SU-DHL-6 (cell line): Measurements from ENCODE around the gene MTG1.

ENCODE experiments used
- H2AFZ ChIP-seq: fragments of 200-600 bp; sonication (generic); 2 replicates; pipeline ENCODE4 v1.6.1; 2014; ENCODE audit warnings: low read depth, mild to moderate bottlenecking, moderate library complexity, mixed read lengths, antibody characterized with exemption, low read length; ENCODE audit not compliant: severe bottlenecking
- H3F3A ChIP-seq: fragments of 200-600 bp; shearing (Covaris generic); 2 replicates; pipeline ENCODE4 v1.6.0; 2016; ENCODE audit warnings: antibody characterized with exemption, mild to moderate bottlenecking; ENCODE audit not compliant: insufficient read depth
- H3K27ac ChIP-seq: fragments of 200-600 bp; sonication (generic); 2 replicates; pipeline ENCODE4 v1.5.1; 2016; ENCODE audit warnings: low read depth, mild to moderate bottlenecking, low read length, moderate library complexity, mixed read lengths
- H3K27me3 ChIP-seq: fragments of 200-600 bp; sonication (generic), shearing (Covaris generic); 2 replicates; pipeline ENCODE4 v1.6.0; 2014; ENCODE audit warnings: mild to moderate bottlenecking, low read length
- H3K36me3 ChIP-seq: fragments of 200-600 bp; sonication (generic); 2 replicates; pipeline ENCODE4 v1.6.1; 2014; ENCODE audit warnings: mild to moderate bottlenecking, low read length, mixed read lengths
- H3K4me2 ChIP-seq: fragments of 300-600, 200-600 bp; shearing (Covaris generic), sonication (generic); 2 replicates; pipeline ENCODE4 v1.6.0; 2014; ENCODE audit warnings: low read length, low read depth, mild to moderate bottlenecking; ENCODE audit not compliant: poor library complexity, severe bottlenecking
- H3K4me3 ChIP-seq: fragments of 200-600 bp; sonication (generic); 2 replicates; pipeline ENCODE4 v1.5.1; 2014; ENCODE audit warnings: antibody characterized with exemption, low read length, mild to moderate bottlenecking, mixed read lengths; ENCODE audit not compliant: insufficient read depth, poor library complexity, severe bottlenecking
- H3K79me2 ChIP-seq: fragments of 200-600 bp; sonication (generic); 2 replicates; pipeline ENCODE4 v1.6.1; 2014; ENCODE audit warnings: mild to moderate bottlenecking, low read length, moderate library complexity; ENCODE audit not compliant: insufficient read depth
- H3K9ac ChIP-seq: fragments of 200-600 bp; sonication (generic); 2 replicates; pipeline ENCODE4 v1.7.0; 2014; ENCODE audit warnings: mild to moderate bottlenecking, low read length
- H3K9me2 ChIP-seq: fragments of 200-600 bp; sonication (generic); replicated peaks from 2 replicates; pipeline ENCODE4 v1.6.1; 2014; ENCODE audit warnings: low read length; ENCODE audit not compliant: insufficient read depth
- H3K9me3 ChIP-seq: fragments of 200-600 bp; sonication (generic); 2 replicates; pipeline ENCODE4 v1.6.1; 2014; ENCODE audit warnings: low read length, mixed read lengths; ENCODE audit not compliant: insufficient read depth
- H4K20me1 ChIP-seq: fragments of 200-600 bp; sonication (generic); 2 replicates; pipeline ENCODE4 v1.6.1; 2014; ENCODE audit warnings: low read depth, mild to moderate bottlenecking, antibody characterized with exemption, low read length, moderate library complexity, mixed read lengths
- EZH2phosphoT487 ChIP-seq: fragments of 200-600 bp; sonication (generic), shearing (Covaris generic); conservative IDR thresholded peaks from 2 replicates; pipeline ENCODE4 v1.6.1; 2018; ENCODE audit warnings: mild to moderate bottlenecking, antibody characterized with exemption, low read length, moderate library complexity, mixed read lengths
- TF ChIP-seq, protein P1 (sequence below): fragments of 200-600 bp; sonication (generic); IDR thresholded peaks from one replicate; pipeline ENCODE4 v1.5.1; 2017; ENCODE audit warnings: antibody characterized with exemption, mild to moderate bottlenecking, low read length, moderate library complexity; ENCODE audit not compliant: insufficient read depth, poor library complexity, severe bottlenecking

The MTG1 gene

DNA sequence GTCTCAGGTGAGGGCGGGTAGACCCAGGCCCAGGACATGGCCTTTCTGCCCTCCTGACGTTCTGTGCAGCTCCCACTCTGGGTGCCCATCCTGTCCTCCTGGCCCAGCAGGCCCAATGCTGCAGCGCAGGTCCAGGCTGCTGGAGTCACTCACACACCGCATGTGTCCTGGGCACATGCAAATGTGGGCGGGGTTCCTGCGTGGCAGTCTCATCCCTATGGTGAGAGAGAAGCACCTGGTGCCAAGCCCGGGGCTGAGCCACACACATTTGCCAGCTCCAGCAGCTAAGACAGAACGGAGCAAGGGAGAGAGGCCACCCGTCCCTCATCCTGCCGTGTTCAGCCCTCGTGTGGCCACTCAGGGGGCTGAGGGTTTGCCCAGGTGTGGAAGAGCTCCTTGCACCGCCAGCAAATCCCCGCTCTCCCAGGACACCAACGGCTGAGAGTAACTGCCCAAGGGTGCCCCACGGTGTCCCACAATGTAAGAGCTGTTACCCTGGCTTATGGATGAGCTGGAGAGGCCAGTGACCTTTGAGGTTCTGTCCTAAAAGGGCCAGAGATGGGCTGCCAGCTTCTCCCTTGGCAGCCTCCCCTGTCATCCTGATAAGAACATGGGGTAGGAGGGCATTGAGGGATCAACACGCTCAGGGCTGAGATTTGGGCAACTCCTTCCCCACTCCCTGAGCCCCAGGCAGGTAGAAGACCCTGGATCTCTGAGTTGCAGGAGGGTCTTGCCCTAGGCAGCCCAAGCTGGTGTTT, 40.6 kb upstream of the MTG1 start:
- Histone ChIP-seq H3K27ac (no peak overlapping the region), H3K9me3 (no peaks in the 10 kb centered on the region), H4K20me1 (no peaks in the 10 kb centered on the region), H3K79me2 (no peaks in the 10 kb centered on the region), H3K9ac (no peak overlapping the region), H3K4me2 (no peak overlapping the region), H3K36me3 (no peaks in the 10 kb centered on the region), H3F3A (no peaks in the 10 kb centered on the region), H3K27me3 (no peaks in the 10 kb centered on the region), H2AFZ (no peak overlapping the region), H3K4me3 (no peak overlapping the region), H3K9me2 (no peaks in the 10 kb centered on the region)
- no peak for TF ChIP-seq EZH2phosphoT487

DNA sequence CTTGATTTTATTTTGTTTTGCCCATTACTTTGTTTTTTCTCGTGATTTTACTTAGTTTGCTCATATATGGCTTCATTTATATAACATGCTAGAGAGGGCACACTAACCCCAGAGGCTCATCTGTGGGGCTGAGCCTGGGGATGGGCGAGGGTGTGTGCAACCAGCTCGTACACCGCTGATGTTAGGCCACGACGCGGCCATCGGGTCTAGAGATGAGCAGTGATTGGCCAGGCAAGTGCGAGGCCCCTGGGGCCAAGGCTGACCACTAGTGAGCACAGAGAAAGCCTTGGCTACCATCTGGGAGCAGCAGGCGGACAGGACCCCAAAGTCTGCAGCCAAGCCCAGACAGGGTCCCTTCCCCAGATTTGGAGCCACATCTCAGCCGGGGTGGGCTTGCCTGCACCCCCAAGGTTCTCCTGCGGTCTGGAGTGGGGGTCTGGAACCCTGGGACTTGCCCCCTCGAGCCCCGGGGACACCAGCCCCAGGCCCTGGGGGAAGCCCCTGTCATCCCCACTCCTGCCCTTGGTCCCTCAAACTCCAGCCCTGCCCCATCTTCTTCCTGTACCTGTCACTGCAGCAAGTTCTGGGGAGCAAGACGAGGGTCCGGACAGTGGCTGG, 39.9 kb upstream of the MTG1 start:
- Histone ChIP-seq H3K27ac (no peak overlapping the region), H3K9me2 (no peaks in the 10 kb centered on the region), H3K4me2 (no peak overlapping the region), H3F3A (no peaks in the 10 kb centered on the region), H3K9me3 (no peaks in the 10 kb centered on the region), H3K36me3 (no peaks in the 10 kb centered on the region), H3K79me2 (no peaks in the 10 kb centered on the region), H4K20me1 (no peaks in the 10 kb centered on the region), H3K9ac (no peak overlapping the region), H3K4me3 (no peak overlapping the region), H2AFZ (no peak overlapping the region), H3K27me3 (no peaks in the 10 kb centered on the region)
- no peak for TF ChIP-seq EZH2phosphoT487
- TF ChIP-seq, protein P1, sequence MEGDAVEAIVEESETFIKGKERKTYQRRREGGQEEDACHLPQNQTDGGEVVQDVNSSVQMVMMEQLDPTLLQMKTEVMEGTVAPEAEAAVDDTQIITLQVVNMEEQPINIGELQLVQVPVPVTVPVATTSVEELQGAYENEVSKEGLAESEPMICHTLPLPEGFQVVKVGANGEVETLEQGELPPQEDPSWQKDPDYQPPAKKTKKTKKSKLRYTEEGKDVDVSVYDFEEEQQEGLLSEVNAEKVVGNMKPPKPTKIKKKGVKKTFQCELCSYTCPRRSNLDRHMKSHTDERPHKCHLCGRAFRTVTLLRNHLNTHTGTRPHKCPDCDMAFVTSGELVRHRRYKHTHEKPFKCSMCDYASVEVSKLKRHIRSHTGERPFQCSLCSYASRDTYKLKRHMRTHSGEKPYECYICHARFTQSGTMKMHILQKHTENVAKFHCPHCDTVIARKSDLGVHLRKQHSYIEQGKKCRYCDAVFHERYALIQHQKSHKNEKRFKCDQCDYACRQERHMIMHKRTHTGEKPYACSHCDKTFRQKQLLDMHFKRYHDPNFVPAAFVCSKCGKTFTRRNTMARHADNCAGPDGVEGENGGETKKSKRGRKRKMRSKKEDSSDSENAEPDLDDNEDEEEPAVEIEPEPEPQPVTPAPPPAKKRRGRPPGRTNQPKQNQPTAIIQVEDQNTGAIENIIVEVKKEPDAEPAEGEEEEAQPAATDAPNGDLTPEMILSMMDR, result no peak

DNA sequence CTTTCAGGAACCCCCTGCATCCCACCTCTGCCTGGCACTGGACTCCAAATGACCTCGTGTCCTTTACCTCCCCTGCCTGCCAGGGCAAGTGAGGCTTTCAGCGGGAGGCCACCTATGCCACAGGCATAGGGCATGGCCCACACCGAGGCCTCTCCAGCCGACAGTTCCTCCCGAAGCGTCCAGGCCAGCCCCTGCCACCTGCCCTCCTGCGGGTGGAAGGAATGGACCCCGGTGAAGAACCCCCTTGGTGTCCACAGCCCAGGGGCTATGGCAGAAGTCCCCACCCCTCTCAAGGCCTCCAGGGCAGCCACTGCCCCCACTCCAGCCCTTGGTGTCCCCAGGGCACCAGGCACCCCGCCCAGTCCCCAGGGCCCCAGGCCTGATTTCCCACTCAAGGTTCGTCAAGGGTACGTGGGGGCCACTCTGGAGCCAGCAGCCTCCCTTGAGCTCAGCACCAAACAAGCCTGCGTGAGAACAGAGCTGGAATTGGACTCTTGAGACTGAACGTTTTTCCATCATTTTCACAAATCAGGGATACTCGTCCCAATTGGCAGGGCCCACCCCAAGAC, 39.2 kb upstream of the MTG1 start:
- no peaks in the 10 kb centered on the region for H4K20me1 ChIP-seq
- no peak overlapping the region for H3K4me3 ChIP-seq
- TF ChIP-seq, protein P1, result no peak
- no peak for TF ChIP-seq EZH2phosphoT487
- H3K9ac ChIP-seq, result no peak overlapping the region
- no peaks in the 10 kb centered on the region for H3K9me3 ChIP-seq
- H3K9me2 ChIP-seq, result no peaks in the 10 kb centered on the region
- no peak overlapping the region for H3K27ac ChIP-seq
- H3F3A ChIP-seq, result no peaks in the 10 kb centered on the region
- no peaks in the 10 kb centered on the region for H3K79me2 ChIP-seq
- H3K27me3 ChIP-seq, result no peaks in the 10 kb centered on the region
- H3K36me3 ChIP-seq, result no peaks in the 10 kb centered on the region
- no peak overlapping the region for H3K4me2 ChIP-seq
- H2AFZ ChIP-seq, result no peak overlapping the region

DNA sequence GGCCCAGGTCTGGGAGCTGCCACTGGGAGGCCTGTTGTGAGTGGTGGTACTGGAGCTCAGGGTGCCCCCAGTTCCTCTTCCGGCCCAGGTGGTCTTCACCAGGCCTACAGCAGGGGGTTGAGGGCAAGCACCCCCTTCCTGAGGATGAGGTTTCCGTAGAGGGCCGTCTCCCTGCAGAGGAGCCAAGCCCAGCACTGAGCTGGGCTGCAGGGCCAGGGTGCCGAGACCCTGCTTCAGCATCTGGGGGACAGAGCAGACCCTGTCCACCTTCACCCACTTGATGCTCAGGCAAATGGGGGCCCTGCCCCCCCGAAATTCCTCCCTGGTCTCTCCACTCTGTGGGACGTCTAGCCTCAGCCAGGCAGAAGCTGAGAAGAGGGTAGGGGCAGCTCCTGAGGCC, 38.7 kb upstream of the MTG1 start:
- Histone ChIP-seq H3K36me3 (no peaks in the 10 kb centered on the region), H3K9me2 (no peaks in the 10 kb centered on the region), H3K4me2 (no peak overlapping the region), H3K9me3 (no peaks in the 10 kb centered on the region), H3K9ac (no peak overlapping the region), H2AFZ (no peak overlapping the region), H3K4me3 (no peak overlapping the region), H4K20me1 (no peaks in the 10 kb centered on the region), H3F3A (no peaks in the 10 kb centered on the region), H3K27ac (no peak overlapping the region), H3K27me3 (no peaks in the 10 kb centered on the region), H3K79me2 (no peaks in the 10 kb centered on the region)
- TF ChIP-seq, protein P1, result no peak
- TF ChIP-seq EZH2phosphoT487, result no peak
